Coronary artery (tissue), 2 donors: ENCODE results near the gene CAPZB.

ENCODE experiments used
- DNase-seq: peaks from one replicate; pipeline ENCODE4 v3.0.0-alpha.2; 2017; ENCODE audit warnings: low spot score
- H3K27ac ChIP-seq, 2 donors: fragments of 200-600 bp; sonication (generic); one replicate each; pipeline ENCODE4 v1.5.1; 2016 to 2019
- H3K4me3 ChIP-seq: fragments of 200-600 bp; sonication (generic); 2 replicates; pipeline ENCODE4 v1.5.1; 2016; ENCODE audit warnings: mild to moderate bottlenecking, moderate library complexity
- TF ChIP-seq, protein P1 (sequence below): fragments of 200-600 bp; sonication (generic); IDR thresholded peaks from one replicate; pipeline ENCODE4 v1.5.1; 2019; ENCODE audit warnings: antibody characterized with exemption

The CAPZB gene

DNA sequence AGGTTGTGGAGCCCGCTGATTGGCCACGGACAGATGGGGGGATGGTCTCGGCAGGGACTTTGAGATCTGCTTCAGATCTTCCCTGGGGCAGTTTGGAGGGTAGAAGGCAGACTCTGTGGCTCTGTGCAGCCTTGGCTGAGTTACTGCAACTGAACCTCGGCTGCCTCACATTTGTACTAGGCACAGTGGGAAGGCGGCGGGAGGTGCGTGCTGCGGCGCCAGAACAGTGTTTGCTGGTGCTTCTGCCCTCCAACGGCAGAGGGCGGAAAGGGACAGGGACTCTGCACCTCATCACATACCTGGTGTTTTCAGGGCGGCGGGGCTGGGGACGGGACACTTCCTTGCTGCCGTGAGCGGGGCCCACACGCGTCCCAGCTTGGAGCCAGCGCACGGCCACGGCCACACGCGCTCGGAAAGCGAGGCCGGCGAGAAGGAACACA, 147.0 kb downstream of the CAPZB start:
- no peak overlapping the region for H3K27ac ChIP-seq
- no peak overlapping the region for H3K4me3 ChIP-seq
- no peak for DNase-seq
- TF ChIP-seq, protein P1, sequence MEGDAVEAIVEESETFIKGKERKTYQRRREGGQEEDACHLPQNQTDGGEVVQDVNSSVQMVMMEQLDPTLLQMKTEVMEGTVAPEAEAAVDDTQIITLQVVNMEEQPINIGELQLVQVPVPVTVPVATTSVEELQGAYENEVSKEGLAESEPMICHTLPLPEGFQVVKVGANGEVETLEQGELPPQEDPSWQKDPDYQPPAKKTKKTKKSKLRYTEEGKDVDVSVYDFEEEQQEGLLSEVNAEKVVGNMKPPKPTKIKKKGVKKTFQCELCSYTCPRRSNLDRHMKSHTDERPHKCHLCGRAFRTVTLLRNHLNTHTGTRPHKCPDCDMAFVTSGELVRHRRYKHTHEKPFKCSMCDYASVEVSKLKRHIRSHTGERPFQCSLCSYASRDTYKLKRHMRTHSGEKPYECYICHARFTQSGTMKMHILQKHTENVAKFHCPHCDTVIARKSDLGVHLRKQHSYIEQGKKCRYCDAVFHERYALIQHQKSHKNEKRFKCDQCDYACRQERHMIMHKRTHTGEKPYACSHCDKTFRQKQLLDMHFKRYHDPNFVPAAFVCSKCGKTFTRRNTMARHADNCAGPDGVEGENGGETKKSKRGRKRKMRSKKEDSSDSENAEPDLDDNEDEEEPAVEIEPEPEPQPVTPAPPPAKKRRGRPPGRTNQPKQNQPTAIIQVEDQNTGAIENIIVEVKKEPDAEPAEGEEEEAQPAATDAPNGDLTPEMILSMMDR, result no peak

DNA sequence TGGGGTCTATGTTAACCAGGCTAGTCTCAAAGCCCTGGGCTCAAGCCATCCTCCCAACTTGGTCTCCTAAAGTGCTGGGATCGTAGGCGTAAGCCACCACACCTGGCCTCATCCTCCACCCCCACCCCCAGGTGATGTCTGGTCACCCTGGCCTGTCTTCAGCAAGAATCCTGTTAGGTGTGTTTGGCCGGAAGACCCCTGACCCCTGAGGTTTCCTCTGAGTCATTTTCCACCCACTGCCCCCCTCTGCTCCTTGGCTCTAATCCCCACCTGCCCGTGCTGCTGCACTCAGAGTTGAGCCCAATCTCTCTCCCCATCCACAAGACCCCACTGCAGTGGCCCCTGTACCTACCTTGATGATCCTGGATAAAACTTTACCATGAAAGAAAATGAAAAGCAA, 148.1 kb downstream of the CAPZB start:
- no peak for DNase-seq
- no peak overlapping the region for H3K4me3 ChIP-seq
- H3K27ac ChIP-seq, result no peak overlapping the region
- TF ChIP-seq, protein P1, result no peak

DNA sequence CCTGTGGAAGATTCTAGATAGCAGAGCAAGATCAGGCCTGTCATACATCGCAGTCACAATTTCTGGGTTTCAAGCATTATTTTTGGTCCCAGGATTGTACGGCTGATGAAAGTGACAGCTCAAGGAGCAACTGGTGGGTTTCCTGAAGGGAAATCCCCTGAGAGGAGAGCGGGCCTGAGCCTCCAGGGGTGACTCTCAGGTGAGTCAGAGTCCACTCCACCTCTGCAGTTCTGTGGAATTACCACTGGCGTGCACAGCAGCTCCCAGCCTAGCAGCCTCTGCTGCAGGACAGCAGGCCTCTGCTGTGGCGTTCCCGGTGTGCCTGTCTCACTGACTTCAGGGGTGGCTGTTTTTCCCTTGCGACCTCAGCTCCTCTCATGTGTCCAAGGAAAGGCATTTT, 148.8 kb downstream of the CAPZB start:
- Histone ChIP-seq H3K27ac (no peak overlapping the region), H3K4me3 (no peak overlapping the region)
- TF ChIP-seq, protein P1, result no peak
- no peak for DNase-seq

DNA sequence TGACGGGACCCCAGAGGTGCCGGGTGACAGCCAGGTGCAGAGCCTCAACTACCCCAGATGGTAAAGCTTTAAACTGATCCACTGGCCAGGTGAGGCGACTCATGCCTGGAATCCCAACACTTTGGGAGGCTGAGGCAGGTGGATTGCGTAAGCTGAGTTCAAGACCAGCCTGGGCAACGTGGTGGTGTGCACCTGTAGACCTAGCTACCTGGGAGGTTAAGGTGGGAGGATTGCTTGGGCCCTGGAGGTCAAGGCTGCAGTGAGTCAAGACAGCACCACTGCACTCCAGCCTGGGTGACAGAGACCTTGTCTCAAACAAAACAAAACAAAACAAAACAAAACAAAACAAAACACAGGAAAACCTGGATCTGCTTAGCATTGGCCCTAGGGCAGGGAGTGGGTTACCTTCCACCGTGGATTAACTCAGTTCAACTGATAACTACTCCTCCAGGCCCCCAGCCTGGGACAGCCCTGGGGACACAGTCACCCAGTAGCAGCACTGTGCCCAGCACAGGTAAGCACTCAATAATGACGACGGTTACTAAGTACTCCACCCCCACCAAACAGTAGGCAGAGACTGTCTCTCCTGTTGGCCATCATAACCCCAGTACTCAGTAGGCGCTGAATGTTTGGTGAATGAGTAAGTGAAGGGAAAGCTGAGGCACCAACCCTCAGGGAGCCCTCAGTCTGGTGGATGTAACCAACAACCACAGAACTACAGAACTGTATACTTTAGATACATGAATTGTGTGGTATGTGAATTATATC, 151.6 kb downstream of the CAPZB start:
- DNase-seq, result no peak
- TF ChIP-seq, protein P1, result no peak
- Histone ChIP-seq H3K4me3 (no peak overlapping the region), H3K27ac (no peak overlapping the region)

DNA sequence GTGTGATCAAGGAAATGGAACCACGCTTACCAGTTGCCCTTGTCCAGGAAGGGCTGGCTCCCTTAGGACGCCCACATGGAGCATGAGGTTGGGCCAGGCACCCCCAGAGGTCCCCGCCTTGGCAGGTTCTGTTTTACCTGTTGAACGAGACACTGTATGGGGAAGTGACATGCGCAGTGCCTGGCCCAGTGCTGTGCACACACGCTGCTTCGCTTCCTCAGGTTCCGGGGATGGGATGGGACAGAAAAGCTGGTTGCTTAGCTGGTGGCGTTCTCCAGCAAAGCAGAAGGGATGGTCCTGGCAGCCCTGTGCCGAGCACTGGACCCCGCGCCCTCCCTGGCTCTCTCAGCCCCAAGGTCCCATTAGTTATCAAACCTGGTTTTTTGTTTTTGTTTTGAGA, 152.5 kb downstream of the CAPZB start:
- DNase-seq, result no peak
- no peak overlapping the region for H3K4me3 ChIP-seq
- TF ChIP-seq, protein P1, result no peak
- H3K27ac ChIP-seq, result no peak overlapping the region

DNA sequence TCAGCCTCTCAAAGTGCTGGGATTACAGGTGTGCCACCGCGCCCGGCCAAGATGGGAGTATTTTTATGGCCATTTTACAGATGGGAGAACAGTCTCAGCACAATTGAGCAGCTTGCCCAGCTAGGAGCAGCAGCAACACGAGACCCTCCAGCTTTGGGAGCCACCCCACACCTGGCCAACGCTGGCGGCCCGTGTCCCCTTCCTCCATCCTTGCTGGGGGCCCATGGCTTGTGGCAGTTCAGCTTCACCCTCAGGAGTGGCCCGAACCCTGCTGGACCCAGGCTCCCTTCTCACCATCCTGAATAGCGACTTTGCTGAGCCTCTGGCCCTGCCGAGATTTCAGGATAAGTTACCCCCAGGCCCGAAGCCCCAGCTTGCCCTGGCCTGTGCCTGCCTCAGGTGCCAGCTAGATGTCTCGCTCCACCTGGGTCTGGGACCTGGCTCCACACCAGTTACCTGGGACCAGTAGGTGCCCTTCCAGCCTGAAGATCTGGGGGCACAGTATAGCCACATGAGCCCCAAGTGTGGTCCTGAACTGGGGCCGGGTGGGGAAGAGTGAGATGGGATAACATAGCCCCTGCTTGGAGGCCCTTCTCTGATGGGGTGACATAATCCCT, 154.0 kb downstream of the CAPZB start:
- TF ChIP-seq, protein P1, result no peak
- DNase-seq, result no peak
- Histone ChIP-seq H3K27ac (no peak overlapping the region), H3K4me3 (no peak overlapping the region)
